Neural progenitor cell (in vitro differentiated cells): ENCODE measurements around the gene EPSTI1. TPM values are rescaled to one million over a fixed set of nuclear protein-coding genes. Genes with fewer than 3 reads are reported as not detected.

Experiments used
- DNase-seq: peaks from one replicate; pipeline ENCODE4 v3.0.0-alpha.2; 2016; ENCODE audit warnings: low spot score
- H2AFZ ChIP-seq: fragments of 200-600 bp; sonication (generic); replicated peaks from 2 replicates; pipeline ENCODE4 v1.6.1; 2016; ENCODE audit warnings: antibody characterized with exemption
- H3F3A ChIP-seq: fragments of 200-600 bp; sonication (generic); 2 replicates; pipeline ENCODE4 v1.6.1; 2016; ENCODE audit warnings: antibody characterized with exemption, low read depth
- H3K27ac ChIP-seq: fragments of 200-600 bp; sonication (generic); 2 replicates; pipeline ENCODE4 v1.5.1; 2016; ENCODE audit warnings: mild to moderate bottlenecking
- H3K27me3 ChIP-seq: fragments of 200-600 bp; sonication (generic); 2 replicates; pipeline ENCODE4 v1.6.1; 2016; ENCODE audit warnings: mild to moderate bottlenecking, moderate library complexity
- H3K36me3 ChIP-seq: fragments of 200-600 bp; sonication (generic); 2 replicates; pipeline ENCODE4 v1.5.1; 2016
- H3K4me1 ChIP-seq: fragments of 200-600 bp; sonication (generic); 2 replicates; pipeline ENCODE4 v1.6.1; 2016; ENCODE audit warnings: mixed run types
- H3K4me2 ChIP-seq: fragments of 200-600 bp; sonication (generic); 2 replicates; pipeline ENCODE4 v1.6.1; 2016
- H3K4me3 ChIP-seq: fragments of 200-600 bp; sonication (generic); 2 replicates; pipeline ENCODE4 v1.5.1; 2016
- H3K79me2 ChIP-seq: fragments of 200-600 bp; sonication (generic); 2 replicates; pipeline ENCODE4 v1.6.1; 2016; ENCODE audit warnings: low read depth
- H3K9ac ChIP-seq: fragments of 200-600 bp; sonication (generic); 2 replicates; pipeline ENCODE4 v1.6.1; 2016
- H3K9me3 ChIP-seq: fragments of 200-600 bp; sonication (generic); 2 replicates; pipeline ENCODE4 v1.5.1; 2016; ENCODE audit warnings: low read depth
- H4K20me1 ChIP-seq: fragments of 200-600 bp; sonication (generic); 2 replicates; pipeline ENCODE4 v1.6.1; 2016; ENCODE audit warnings: low read depth
- H3K27ac Mint-ChIP-seq: 3 replicates; pipeline ENCODE4 v1.8.0; 2021; ENCODE audit warnings: mixed read lengths
- H3K27me3 Mint-ChIP-seq: 2 replicates; pipeline ENCODE4 v1.8.0; 2022; ENCODE audit warnings: low read depth, mild to moderate bottlenecking, inconsistent platforms, moderate library complexity, mixed read lengths; ENCODE audit not compliant: insufficient read depth
- H3K36me3 Mint-ChIP-seq: 3 replicates; pipeline ENCODE4 v1.8.0; 2021; ENCODE audit warnings: mixed read lengths
- H3K4me1 Mint-ChIP-seq: 3 replicates; pipeline ENCODE4 v1.8.0; 2021; ENCODE audit warnings: mixed read lengths
- H3K4me3 Mint-ChIP-seq: 3 replicates; pipeline ENCODE4 v1.8.0; 2021; ENCODE audit warnings: mild to moderate bottlenecking, moderate library complexity, mixed read lengths
- H3K9me3 Mint-ChIP-seq: 3 replicates; pipeline ENCODE4 v1.8.0; 2020; ENCODE audit warnings: mixed read lengths
- EZH2 ChIP-seq: fragments of 200-600 bp; sonication (generic); IDR thresholded peaks from 2 replicates; pipeline ENCODE4 v1.6.1; 2017; ENCODE audit warnings: antibody characterized with exemption, mild to moderate bottlenecking, moderate library complexity
- EZH2phosphoT487 ChIP-seq: fragments of 200-600 bp; sonication (generic); IDR thresholded peaks from 2 replicates; pipeline ENCODE4 v1.6.1; 2017; ENCODE audit warnings: antibody characterized with exemption
- total RNA-seq: library from RNA; depleted of rRNA; stranded (reverse); fragments of >200 nt; gene quantifications from 2 replicates; pipeline ENCODE4 v1.2.3, GENCODE V29; 2015; ENCODE audit warnings: low replicate concordance
- TF ChIP-seq, protein P1 (sequence below): fragments of 200-600 bp; sonication (generic); IDR thresholded peaks from 2 replicates; pipeline ENCODE4 v1.5.1; 2017; ENCODE audit warnings: antibody characterized with exemption, mild to moderate bottlenecking

Gene EPSTI1
- total RNA-seq, 1 donor from 2014 or later = 0.32 TPM

DNA sequence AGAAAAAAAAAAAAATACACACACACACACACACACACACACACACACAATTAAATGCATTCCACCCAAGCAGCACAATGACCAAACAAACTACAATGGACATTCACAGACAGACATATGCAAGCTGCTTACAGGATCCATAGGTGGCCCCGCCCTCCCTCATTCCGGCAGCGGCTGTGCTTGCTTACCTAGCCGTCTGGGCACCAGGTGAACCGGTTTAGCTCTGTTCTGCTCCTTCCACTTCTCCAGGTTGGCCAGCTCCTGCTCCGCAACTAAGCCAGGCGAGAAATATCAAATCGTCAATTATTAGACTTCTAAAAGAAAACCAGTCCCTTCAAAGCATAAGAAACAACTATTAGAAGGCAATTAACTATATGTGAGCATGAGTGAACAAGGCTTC lies 23.1 kb downstream of the EPSTI1 start:
- H3K27me3 ChIP-seq = no peaks in the 10 kb centered on the region
- H3K9me3 ChIP-seq = no peaks in the 10 kb centered on the region
- H2AFZ ChIP-seq = no peak overlapping the region
- peaks cover 11% of the 10 kb centered on the region for H3K4me1 ChIP-seq
- H3K4me3 ChIP-seq = no peak overlapping the region
- H3K79me2 ChIP-seq = no peaks in the 10 kb centered on the region
- H3K4me1 Mint-ChIP-seq = peaks cover 6% of the 10 kb centered on the region
- H3K27ac Mint-ChIP-seq = no peak overlapping the region
- H3K36me3 Mint-ChIP-seq = no peaks in the 10 kb centered on the region
- H3K36me3 ChIP-seq = no peaks in the 10 kb centered on the region
- H4K20me1 ChIP-seq = no peaks in the 10 kb centered on the region
- H3K27ac ChIP-seq = no peak overlapping the region
- no peak for DNase-seq
- TF ChIP-seq EZH2 (no peak), EZH2phosphoT487 (no peak)
- TF ChIP-seq, protein P1, sequence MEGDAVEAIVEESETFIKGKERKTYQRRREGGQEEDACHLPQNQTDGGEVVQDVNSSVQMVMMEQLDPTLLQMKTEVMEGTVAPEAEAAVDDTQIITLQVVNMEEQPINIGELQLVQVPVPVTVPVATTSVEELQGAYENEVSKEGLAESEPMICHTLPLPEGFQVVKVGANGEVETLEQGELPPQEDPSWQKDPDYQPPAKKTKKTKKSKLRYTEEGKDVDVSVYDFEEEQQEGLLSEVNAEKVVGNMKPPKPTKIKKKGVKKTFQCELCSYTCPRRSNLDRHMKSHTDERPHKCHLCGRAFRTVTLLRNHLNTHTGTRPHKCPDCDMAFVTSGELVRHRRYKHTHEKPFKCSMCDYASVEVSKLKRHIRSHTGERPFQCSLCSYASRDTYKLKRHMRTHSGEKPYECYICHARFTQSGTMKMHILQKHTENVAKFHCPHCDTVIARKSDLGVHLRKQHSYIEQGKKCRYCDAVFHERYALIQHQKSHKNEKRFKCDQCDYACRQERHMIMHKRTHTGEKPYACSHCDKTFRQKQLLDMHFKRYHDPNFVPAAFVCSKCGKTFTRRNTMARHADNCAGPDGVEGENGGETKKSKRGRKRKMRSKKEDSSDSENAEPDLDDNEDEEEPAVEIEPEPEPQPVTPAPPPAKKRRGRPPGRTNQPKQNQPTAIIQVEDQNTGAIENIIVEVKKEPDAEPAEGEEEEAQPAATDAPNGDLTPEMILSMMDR = no peak
- no peak overlapping the region for H3K9ac ChIP-seq
- no peaks in the 10 kb centered on the region for H3F3A ChIP-seq
- H3K4me2 ChIP-seq = no peak overlapping the region
- H3K4me3 Mint-ChIP-seq = no peak overlapping the region
- H3K27me3 Mint-ChIP-seq = peaks cover 2% of the 10 kb centered on the region
- H3K9me3 Mint-ChIP-seq = no peaks in the 10 kb centered on the region

- Mint-ChIP-seq H3K27ac (no peak overlapping the region), H3K36me3 (no peaks in the 10 kb centered on the region), H3K9me3 (no peaks in the 10 kb centered on the region), H3K27me3 (peaks cover 2% of the 10 kb centered on the region), H3K4me1 (peaks cover 6% of the 10 kb centered on the region), H3K4me3 (no peak overlapping the region)
- Histone ChIP-seq H3K9ac (no peak overlapping the region), H3K4me1 (peaks cover 11% of the 10 kb centered on the region), H3K36me3 (no peaks in the 10 kb centered on the region), H3K79me2 (no peaks in the 10 kb centered on the region), H3K27ac (no peak overlapping the region), H2AFZ (no peak overlapping the region), H3F3A (no peaks in the 10 kb centered on the region), H3K4me3 (no peak overlapping the region), H3K9me3 (no peaks in the 10 kb centered on the region), H3K4me2 (no peak overlapping the region), H3K27me3 (no peaks in the 10 kb centered on the region), H4K20me1 (no peaks in the 10 kb centered on the region)
- DNase-seq = no peak
- TF ChIP-seq EZH2phosphoT487 (no peak), EZH2 (no peak)
- TF ChIP-seq, protein P1 = no peak
Observed at GRCh38 chr13:42967660-42968059, 24.4 kb downstream of the EPSTI1 start.

GRCh38 chr13:42965281-42965680 lies 26.8 kb downstream of the EPSTI1 start:
- Histone ChIP-seq H2AFZ (no peak overlapping the region), H3K27ac (no peak overlapping the region), H3K4me3 (no peak overlapping the region), H3K36me3 (no peaks in the 10 kb centered on the region), H3F3A (no peaks in the 10 kb centered on the region), H3K4me2 (no peak overlapping the region), H3K9ac (no peak overlapping the region), H3K79me2 (no peaks in the 10 kb centered on the region), H3K9me3 (no peaks in the 10 kb centered on the region), H3K4me1 (peaks cover 11% of the 10 kb centered on the region), H4K20me1 (no peaks in the 10 kb centered on the region), H3K27me3 (no peaks in the 10 kb centered on the region)
- H3K9me3 Mint-ChIP-seq = no peaks in the 10 kb centered on the region
- TF ChIP-seq EZH2 (no peak), EZH2phosphoT487 (no peak)
- TF ChIP-seq, protein P1 = no peak
- H3K27me3 Mint-ChIP-seq = peaks cover 4% of the 10 kb centered on the region
- H3K36me3 Mint-ChIP-seq = no peaks in the 10 kb centered on the region
- H3K4me1 Mint-ChIP-seq = no peaks in the 10 kb centered on the region
- no peak overlapping the region for H3K27ac Mint-ChIP-seq
- H3K4me3 Mint-ChIP-seq = no peak overlapping the region
- DNase-seq = no peak

DNA sequence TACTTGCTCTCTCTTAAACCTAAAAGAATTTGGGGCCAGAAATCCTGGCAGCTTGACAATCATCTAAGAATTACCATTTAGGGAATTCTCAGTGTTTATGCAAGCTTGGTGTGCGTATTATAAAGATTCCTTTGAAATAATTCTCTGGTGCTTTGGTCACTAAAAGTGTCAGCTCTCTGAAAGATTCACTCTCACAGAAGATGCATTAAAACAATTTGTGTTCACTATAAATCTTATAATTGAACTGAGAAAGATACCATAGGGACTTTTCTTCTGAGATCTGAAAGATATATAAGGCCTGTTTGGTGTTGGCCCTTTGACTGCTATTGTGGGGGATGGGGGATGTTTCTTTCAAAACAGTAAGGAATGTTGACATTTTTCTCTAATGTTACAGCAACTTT lies 27.3 kb downstream of the EPSTI1 start:
- Mint-ChIP-seq H3K4me3 (no peak overlapping the region), H3K9me3 (no peaks in the 10 kb centered on the region), H3K27me3 (peaks cover 4% of the 10 kb centered on the region), H3K36me3 (no peaks in the 10 kb centered on the region), H3K27ac (no peak overlapping the region), H3K4me1 (no peaks in the 10 kb centered on the region)
- Histone ChIP-seq H3K9ac (no peak overlapping the region), H3K9me3 (no peaks in the 10 kb centered on the region), H4K20me1 (no peaks in the 10 kb centered on the region), H3K27ac (no peak overlapping the region), H2AFZ (no peak overlapping the region), H3K4me1 (peaks cover 11% of the 10 kb centered on the region), H3K36me3 (no peaks in the 10 kb centered on the region), H3F3A (no peaks in the 10 kb centered on the region), H3K27me3 (no peaks in the 10 kb centered on the region), H3K79me2 (no peaks in the 10 kb centered on the region), H3K4me2 (no peak overlapping the region), H3K4me3 (no peak overlapping the region)
- no peak for DNase-seq
- TF ChIP-seq EZH2phosphoT487 = no peak
